IPS-NIHi11 (cell line): ENCODE data around the gene CABLES1.
"Not testable (repeated sequence)": the region's sequence is repeated elsewhere in the genome, so short reads cannot be mapped to it uniquely, and the experiment has no call there.

Experiments
- DNase-seq: peaks from one replicate; pipeline ENCODE4 v3.0.0; 2012; ENCODE audit warnings: mixed read lengths, low spot score

The CABLES1 gene

DNA sequence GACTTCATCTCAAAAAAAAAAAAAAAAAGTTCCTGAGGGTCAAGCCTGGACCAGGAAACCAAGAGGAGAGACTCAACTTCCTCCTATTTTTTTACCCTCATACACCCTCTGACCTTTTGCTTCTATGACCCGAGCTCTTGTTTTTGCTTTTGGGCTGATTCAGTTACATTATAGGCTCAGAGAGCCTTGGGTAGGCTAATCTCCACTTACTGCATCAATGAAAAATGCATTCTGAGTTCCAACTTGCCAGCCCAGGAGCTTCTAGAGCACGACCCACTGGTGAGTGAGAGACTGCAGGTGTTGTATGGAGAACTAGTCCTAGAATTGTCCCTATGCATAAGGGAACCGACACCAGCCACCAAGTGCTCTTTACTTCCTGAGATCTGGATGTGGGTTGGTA, 91.1 kb downstream of the CABLES1 start:
- DNase-seq = no peak

DNA sequence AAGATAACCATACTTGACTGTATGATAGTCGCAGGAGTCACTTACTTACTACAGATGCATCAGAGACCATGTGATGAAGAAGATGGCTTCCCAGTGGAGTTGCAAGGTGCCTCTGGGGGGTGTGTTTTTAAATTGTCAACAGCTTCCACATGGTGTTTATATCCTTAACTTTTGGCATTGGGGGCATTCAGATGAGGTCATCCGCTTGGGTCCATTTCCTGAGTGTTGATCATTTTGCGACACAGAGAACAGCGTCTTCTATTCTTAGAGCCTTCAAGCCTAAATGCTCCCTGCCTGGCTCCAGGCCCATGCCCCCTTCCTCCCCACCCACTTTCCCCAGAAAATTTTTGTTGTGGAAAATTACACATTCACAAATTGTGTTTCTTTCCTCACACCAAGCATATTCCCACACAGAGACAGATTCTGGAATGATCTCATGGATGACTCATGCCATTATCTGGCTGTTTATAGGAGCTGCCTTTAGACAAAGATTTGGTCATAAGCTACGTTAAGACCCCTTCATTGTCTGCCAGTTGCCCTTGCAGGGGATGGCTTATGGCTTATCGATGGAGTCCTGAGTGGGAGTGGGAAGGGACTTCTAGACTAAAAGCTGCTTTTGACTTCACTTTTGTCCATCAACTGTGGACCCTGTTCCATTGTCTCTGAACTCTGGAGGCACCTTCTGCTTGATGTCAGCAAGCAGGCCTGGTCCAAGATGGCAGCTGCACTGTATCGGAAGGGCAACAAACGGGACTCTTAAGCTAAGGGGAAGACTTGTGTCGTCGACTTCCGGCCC, 91.8 kb downstream of the CABLES1 start:
- DNase-seq = no peak

DNA sequence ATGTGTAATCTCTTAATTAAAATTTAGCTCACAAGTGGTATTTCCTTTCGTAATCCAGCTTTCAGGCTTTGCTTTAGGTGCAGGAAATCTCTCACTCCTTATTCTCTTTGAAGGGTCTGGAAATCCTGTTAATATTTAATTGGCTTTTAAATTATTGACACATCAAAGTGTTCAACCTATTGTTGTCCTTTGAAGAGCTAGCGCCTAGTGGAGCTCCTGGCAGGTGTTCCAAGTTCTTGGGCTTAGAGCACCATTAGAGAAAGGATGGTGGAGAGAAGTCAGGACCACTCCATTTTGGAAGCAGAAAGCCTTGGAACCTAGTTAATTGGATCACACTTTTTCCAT, 92.4 kb downstream of the CABLES1 start:
- DNase-seq = no peak

DNA sequence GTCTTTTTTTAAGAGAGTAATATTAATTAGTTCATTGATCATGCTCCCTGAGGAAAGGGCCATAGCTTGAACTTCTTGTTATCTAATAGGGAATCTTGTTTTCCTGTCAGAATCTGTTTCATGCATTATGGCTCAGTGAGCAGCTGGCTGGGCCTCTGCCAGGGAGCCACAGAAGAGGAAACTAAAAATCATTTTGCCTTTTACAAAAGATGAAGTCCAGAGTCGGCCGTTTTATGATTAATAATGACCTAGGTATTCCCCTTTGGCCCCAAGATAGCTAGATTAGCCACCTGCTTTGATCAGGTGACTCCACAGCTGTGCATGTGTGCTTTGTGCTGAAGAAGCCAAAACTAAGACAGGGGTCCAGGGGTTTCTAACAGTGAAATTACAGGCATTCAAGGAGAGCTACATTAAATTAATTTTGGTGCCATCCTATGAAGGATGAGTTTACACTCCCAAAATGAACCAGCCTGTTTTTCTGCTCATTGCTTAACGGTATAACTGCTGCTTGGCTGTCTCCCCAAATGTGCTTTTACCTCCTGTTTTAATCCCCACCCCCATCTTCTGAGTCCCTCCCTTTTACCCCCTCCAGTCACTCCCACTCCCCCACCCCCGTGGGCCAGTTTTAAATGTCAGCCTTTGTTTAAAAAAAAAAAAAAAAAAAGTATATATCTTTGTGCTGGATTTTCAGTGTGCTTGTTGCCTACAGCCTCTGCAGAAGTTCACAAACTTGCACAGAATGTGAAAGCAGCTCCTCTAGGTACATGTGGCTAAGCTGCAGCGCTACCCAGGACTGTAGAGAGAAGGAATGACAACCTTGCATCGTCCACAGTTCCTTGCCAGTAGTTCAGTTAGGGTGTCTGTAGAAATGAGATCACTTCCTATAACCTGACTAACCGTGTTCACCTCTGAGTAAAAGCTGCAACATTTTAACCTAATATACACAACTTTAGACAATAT, 93.1 kb downstream of the CABLES1 start:
- no peak for DNase-seq

DNA sequence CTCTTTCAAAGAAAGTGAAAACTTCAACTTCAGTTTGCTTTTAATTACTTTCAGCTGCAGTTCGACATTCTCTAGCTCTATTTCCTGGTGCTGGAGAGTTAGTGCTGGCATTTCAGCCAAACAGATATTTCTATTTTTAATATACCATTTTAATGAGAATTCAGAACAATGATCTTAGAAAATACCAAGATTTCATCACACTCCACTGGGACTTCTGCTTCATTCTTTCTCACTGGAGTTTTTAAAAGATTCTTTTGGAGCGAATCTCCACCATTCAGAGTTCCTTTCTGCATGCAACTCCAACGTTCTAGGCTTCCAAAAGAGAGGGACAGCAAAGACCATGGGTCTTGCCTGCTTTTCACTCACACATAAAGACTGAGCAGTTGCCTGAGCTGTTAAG, 94.2 kb downstream of the CABLES1 start:
- DNase-seq = no peak

DNA sequence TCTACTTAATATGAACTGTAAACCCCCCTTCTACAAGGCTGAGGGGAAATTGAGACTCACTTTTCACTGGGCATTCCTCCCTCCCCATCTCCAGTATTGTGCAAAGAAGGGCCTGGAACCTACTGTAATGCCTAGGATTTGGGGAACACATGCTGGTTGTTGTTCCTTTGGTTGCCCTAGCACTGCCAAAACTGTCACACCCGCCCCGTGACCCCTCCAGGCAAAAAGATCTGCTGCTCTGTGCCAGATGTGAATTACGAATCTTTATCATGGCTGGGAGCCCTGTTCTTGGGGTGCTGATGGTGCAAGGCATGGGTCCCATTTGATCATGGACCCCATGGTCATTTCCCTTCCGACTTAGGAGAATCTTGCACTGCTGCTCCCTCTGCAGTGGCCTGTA, 95.4 kb downstream of the CABLES1 start:
- no peak for DNase-seq

DNA sequence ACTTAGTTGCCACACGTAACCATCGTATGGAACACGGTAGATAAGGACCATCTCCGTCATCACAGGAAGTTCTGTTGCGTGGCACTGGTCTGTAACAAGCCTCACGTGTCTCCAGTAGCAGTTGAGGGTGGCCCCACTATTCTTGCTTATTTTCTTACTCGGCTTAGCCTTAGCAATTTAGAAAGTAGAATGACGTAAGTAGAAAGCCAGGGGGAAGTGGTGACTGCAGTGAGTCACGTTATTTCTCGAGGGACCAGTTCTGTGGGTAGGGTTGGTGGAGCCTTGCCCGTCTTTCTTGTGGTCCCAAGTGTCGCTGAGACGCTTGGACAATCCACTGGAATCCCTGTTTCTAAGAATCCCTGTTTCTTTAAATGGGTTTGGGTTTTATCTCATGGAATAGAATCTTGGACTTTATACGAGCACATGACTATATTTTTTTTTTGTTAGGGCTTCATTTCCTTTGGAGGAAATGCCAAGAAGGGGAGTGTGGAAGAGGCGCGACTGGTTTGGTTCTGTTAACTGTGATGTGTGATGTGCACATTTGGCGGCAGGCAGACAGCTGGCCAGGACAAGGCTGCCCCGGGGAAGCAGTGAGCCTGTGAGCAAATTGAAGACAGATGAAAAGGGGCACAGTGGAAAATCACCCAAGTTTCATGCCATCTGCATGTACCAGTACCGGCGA, 96.2 kb downstream of the CABLES1 start:
- DNase-seq = no peak

DNA sequence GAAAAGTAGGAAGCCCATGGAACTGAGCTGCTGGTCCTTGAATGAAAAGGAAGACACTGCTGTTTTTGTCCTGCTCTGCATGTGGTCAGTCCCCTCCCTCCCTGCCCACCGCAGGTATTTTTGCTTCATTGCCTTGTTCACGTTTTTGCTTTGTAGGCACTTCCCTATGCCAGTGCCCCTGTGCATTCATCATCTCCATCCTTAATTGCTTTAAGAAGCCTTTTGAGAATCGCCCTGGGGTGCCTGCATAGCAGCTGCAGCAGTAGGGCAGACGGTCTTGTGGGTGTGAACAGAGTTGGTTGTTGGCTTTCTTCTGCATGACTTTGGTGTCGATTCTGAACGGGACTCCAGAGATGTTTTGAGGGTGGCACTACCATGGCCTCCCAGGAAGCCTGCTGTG, 97.0 kb downstream of the CABLES1 start:
- no peak for DNase-seq

DNA sequence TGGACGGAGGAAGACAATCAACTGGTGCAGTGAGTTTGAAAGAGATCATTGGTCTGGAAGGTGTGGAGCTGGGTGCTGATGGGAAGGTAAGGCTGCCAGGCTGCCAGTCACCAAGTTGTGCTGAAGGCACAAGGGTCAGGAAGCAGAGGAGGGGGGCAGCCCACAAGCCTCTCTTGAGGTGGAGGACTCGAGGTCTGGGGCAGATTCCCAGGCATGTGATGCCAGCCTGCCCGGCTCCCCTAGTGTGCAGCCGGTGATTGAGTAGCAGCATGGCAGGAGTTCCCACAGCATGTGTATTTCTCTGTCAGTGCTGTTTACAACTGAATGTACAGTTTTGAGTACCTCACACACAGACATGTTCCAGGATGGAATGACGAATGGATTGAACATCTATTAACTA, 99.3 kb downstream of the CABLES1 start:
- DNase-seq = no peak

DNA sequence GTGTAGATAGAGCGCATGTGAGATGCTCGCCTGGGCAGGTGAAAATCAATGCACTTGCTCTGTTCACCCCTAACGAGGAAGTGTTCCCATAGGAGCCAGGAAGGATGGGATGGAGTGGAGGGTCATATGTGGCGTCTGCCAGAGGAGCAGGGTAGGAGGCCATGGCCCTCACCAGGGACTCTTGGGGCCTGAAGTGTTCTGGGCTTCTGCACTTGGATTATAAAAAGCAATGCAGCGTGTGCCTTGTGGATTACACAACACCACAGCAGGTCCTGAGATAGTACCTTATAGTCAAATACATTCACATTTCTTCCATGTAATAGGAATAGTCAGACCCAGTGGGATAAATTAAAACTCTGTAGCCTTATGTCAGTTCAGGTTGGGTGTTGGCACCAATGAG, 100.1 kb downstream of the CABLES1 start:
- no peak for DNase-seq

DNA sequence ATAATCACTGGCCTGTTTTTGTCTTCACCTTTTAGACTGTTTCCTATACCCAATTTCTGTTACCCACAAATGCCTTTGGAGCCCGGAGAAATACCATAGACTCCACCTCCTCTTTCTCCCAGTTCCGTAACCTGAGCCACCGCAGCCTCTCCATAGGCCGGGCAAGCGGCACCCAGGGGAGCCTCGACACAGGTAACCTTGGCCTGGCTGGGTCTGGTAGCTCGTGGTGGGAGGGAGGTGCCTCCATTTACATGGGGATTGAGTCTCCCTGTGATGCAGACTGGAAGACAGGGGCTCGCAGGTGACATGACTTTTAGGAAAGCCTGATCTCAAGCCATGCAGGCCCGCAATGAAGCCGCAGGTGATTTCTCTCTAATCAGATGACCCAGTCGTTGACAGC, 100.6 kb downstream of the CABLES1 start:
- peak; percentile 63 for DNase-seq

DNA sequence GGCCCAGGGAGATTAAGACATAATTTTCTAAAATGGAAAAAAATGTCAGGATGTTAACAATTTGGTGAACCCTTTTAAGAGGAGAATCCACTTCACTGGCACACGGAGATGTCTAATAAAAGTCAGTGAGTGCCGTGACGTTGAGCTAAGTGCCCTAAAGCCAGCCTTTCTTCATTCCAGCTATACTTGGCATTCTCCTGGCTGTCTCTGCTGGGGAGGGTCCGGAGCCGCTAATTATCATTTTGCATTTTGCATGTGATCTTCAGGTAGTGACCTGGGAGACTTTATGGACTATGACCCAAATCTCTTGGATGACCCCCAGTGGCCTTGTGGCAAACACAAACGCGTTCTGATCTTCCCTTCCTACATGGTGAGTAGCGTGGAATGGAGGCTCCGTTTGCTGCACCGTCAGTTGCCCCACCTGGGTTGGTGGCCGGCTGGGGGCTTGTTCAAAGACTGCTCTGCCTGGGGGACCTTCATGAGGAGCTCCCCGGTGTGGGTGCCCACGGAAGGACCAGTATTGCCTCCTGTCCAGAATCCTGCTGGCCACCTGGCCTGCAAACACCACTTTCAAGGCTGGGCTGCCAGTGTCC, 101.7 kb downstream of the CABLES1 start:
- no peak for DNase-seq

DNA sequence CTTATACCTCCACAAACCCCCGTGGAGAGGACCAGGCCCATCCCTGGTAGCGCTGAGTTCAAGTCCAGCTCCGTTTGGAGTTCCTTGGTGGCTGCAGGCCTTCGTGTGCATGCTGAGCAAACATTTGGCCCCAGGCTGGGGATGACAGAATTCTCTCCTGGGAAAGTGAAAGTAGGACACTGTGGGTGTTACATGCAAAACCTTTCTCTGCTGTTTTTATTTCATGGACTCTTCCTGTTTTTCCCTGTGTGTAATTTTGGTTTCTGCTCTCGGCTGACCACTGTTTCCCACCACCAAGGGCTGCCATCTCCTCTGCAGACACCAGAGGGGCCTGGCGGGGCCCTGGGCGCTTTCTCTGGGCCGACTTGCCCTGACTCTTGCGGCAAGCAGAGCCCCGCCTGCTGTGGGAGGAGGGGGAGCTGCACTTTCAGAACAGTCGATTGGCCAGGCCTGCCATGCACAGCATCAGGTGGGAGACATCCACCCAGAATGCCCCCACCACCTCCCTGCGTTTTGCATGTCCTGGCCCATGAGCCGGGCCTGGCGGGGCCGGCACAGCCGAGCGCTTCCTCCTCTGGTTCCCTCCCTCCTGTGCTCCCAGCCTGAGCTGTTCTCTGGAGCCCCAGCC, 102.4 kb downstream of the CABLES1 start:
- DNase-seq = peak; percentile 68

DNA sequence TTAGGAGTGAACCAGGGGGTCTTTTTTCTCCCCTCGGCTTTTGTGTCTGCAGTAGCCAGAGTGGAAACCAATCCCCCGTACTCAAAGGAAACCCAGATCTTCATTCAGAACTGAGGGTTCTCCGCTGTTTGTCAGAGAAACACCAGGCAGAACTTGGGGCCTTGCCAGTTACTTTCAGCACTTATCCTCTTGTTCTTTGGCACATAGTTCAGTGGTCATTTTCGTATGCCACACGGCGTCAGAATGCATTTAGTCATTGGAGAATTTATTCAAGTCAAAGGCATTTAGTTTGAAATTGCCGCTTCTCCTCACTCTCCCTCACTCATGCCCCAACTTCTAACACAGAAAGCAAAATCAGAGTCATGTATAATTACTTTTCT, 102.9 kb downstream of the CABLES1 start:
- DNase-seq = no peak

DNA sequence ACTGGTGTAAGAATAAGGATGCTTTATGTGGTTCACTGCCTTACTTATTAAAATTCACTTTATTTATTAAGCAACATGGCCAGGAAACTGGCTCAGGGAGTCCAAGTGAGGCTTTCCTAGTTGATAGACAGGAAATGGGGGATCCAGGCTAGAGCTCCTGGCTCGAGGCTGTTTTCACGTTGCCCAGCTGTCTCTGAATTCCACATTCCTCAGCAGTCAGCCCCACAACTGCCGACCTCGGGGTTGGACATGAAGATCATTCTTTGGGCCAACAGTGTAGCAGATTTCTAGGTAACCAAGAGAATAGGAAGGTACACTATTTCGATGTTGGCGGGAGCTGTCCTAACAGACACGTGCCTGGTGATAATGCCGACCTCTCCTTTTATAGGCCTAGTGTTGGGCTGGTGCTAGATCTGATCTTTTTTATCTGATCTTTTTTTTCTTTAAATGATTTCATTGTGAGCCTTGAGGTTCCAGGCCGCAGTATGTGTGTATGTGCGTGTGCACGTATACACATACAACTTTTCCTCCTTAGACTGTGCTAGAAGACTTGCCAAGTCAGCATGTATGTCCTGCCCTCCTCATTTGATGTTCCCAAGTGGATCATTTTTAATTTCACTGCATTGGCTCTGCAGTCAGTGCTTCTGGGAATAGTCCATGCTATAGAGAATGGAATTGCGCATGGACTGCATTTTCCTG, 103.5 kb downstream of the CABLES1 start:
- DNase-seq = no peak

DNA sequence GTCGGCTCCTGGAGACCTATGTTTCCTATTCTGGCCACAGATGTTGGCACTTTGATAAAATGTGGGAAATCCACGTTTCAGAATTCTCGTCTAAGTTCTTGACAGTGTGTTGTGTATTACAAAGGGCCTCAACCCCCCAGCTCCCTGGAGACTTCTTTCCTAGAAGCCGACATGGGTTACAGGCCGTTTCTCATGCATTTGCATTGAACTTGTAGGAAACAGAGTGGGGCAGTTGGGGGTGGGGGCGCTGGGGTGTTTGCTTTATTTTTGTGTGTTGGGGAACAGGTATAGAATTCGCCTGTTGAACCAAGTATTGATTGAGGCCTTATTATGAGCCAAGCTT, 104.0 kb downstream of the CABLES1 start:
- no peak for DNase-seq

DNA sequence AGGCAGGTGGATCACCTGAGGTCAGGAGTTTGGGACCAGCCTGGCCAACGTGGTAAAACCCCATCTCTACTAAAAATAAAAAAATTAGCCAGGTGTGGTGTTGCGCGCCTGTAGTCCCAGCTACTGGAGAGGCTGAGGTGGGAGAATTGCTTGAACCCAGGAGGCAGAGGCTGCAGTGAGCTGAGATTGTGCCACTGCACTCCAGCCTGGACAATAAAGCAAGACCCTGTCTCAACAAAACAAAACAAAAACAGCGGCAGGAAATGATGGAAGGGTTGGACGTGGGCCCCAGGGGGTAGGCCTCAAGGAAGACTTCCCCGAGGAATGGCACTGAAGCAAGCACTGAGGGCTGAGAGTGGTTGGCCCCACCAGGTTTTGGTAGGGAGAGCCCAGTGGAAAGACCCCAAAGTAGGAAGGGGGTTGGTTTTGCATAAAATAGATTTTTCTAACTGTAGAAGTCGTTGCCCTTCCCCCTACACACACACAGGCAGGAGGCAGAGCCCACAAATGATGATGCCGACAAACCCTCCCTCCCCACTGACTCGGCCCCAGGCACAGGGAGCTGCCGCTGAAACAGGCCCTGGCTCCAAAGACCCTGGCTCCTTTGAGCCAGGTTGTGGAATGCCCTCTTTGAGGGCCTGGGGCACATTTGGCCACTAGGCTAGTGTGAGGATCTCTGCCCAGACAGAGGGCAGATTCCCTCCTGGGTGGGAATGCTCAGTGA, 104.8 kb downstream of the CABLES1 start:
- DNase-seq = no peak

DNA sequence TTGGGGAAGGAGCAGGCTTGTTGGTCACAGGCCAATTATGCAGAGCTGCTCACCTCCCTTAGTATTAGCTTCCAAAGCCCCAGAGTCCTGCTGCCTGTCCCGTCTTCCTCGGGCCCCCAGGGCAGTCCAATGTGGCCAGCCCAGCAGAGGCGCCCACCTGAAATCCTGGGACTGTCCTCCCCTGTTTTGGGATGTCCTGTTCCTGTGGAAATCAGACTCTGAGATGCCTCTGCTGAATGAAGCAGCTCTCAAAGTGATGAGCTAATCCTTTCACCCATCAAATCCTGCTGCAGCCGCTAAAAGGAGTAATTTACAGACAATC, 105.3 kb downstream of the CABLES1 start:
- DNase-seq = no peak

DNA sequence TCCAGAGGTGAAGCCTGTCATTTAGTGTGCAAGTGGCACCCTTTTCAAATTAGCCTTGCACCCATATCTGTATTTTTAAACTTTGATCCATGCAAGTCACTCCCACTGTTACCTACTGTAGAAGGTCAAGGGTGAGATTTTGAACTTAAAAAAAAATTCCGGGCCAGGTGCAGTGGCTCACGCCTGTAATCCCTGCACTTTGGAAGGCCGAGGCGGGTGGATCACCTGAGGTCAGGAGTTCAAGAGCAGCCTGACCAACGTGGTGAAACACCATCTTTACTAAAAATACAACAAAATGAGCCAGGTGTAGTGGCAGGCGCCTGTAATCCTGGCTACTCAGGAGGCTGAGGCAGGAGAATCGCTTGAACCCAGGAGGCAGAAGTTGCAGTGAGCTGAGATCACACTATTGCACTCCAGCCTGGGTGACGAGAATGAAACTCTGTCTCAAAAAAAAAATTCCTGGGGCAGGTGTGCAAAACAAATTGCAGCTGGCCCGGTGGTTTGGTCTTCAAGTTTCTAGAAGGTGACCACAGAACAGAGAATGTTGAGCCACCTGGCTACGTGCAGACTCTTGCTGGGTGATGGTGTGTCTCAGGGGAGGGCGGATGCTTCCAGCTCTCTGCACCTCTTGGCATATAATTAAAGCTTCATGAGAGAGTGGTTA, 106.7 kb downstream of the CABLES1 start:
- not testable (repeated sequence) for DNase-seq

DNA sequence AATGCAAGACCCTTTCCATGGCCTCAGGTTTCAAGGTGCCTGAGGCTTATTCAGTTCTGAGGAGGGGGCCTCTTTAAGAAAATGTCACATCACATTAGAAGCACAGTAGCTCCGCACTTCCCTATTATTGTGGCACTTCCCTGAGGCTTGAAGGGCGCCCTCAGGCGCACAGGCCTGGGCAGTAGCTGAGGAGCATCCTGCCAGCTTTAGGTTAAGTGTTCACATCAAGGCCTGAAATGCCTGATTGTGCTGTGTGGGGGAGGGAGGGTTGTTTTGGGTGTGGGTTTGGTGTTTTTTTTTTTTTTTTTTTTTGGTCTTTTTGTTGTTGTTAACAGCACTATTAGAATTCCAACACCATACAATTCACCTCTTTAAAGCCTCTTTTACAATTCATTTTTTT, 107.9 kb downstream of the CABLES1 start:
- peak; percentile 49 for DNase-seq
